Left ventricle myocardium inferior (tissue), 1 donor: ENCODE data around the gene PROSER3. TPM values are rescaled to one million over a fixed set of nuclear protein-coding genes. Genes with fewer than 3 reads are reported as not detected.

Experiments
- DNase-seq: peaks from one replicate; pipeline ENCODE4 v3.0.0-alpha.2; 2020
- H3K27ac ChIP-seq: fragments of 200-600 bp; replicated peaks from 2 replicates; pipeline ENCODE4 v1.8.0; 2021
- H3K27me3 ChIP-seq: fragments of 200-600 bp; 2 replicates; pipeline ENCODE4 v1.8.0; 2021; ENCODE audit warnings: low read depth
- H3K36me3 ChIP-seq: fragments of 200-600 bp; 2 replicates; pipeline ENCODE4 v1.8.0; 2021
- H3K4me1 ChIP-seq: fragments of 200-600 bp; 2 replicates; pipeline ENCODE4 v1.8.0; 2021
- H3K4me3 ChIP-seq: fragments of 200-600 bp; 2 replicates; pipeline ENCODE4 v1.8.0; 2021; ENCODE audit warnings: mild to moderate bottlenecking, moderate library complexity
- H3K9me3 ChIP-seq: fragments of 200-600 bp; replicated peaks from 2 replicates; pipeline ENCODE4 v1.8.0; 2021
- CTCF ChIP-seq: fragments of 200-600 bp; IDR thresholded peaks from 2 replicates; pipeline ENCODE4 v1.8.0; 2021; ENCODE audit warnings: antibody characterized with exemption, mild to moderate bottlenecking, borderline replicate concordance
- intact Hi-C: fragments of 100-400 bp; cut with micrococcal nuclease; formaldehyde crosslinking; loops from one replicate; pipeline ENCODE4 v1.11.0; 2022
- total RNA-seq: library from RNA; stranded (reverse); fragmentation: NEBNext Ultra II Directional; extraction: Animal tissue kit (Norgen Biotek cat#: 25700); gene quantifications from one replicate; pipeline ENCODE4 v1.2.1, GENCODE V29; 2021
- donor health status: DM: no; HTN: yes; CAD: no; lungs with severe emphysema.

PROSER3 gene
- total RNA-seq, 1 donor from 2014 or later, result 4.8 TPM

GRCh38 chr19:35805526-35806102 is 47.6 kb downstream of the PROSER3 start:
- H3K27me3 ChIP-seq, result peaks cover 84% of the 10 kb centered on the region
- TF ChIP-seq CTCF, result no peak
- no peaks in the 10 kb centered on the region for H3K9me3 ChIP-seq
- DNase-seq, result no peak
- intact Hi-C loops, result no loop called here
- no peaks in the 10 kb centered on the region for H3K36me3 ChIP-seq
- H3K4me1 ChIP-seq, result no peaks in the 10 kb centered on the region
- H3K27ac ChIP-seq, result no peak overlapping the region
- no peak overlapping the region for H3K4me3 ChIP-seq

DNA sequence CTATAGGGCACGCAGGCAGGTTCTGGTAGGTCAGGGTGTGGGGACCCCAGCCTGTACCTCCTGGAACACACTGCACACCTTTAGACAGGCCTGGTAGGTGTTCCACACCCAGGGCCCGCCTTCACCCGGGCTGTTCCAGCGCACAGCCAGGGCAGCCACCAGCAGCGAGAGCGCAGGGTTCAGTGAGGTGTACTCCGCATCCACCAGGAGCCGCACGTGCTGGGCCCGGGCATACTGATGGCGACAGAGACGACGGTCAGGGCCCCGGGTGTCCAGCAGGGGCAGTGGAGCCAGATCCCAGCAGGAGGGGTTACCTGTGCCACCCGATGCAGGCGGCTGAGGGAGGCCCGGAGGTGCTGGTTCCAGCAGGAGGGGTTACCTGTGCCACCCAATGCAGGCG is 48.6 kb downstream of the PROSER3 start:
- TF ChIP-seq CTCF, result no peak
- peaks cover 85% of the 10 kb centered on the region for H3K27me3 ChIP-seq

DNA sequence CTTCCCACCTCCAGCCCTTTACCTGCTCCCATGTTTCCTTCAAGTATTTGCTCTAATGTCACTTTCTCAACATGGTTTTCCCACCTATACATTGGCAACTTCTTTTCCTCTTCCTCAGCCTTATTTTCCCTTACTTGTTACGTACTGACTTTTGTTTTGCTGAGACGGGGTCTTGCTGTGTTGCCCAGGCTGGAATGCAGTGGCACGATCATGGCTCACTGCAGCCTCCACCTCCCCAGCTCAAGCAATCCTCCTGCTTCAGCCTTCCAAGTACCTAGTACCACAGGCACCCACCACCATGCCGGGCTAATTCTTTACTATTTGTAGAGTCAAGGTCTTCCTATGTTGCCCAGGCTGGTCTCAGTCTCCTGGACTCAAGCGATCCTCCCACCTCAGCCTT is 49.7 kb downstream of the PROSER3 start:
- intact Hi-C loops, result no loop called here
- Histone ChIP-seq H3K36me3 (no peaks in the 10 kb centered on the region), H3K9me3 (no peaks in the 10 kb centered on the region), H3K4me3 (no peak overlapping the region), H3K27me3 (peaks cover 85% of the 10 kb centered on the region), H3K4me1 (no peaks in the 10 kb centered on the region), H3K27ac (no peak overlapping the region)
- no peak for TF ChIP-seq CTCF
- no peak for DNase-seq

More for the DNA sequence above, 48.6 kb downstream of the PROSER3 start:
- intact Hi-C loops, result no loop called here
- Histone ChIP-seq H3K27ac (no peak overlapping the region), H3K36me3 (no peaks in the 10 kb centered on the region), H3K4me1 (no peaks in the 10 kb centered on the region), H3K9me3 (no peaks in the 10 kb centered on the region), H3K4me3 (no peak overlapping the region)
- no peak for DNase-seq

- Histone ChIP-seq H3K27ac (no peak overlapping the region), H3K27me3 (peaks cover 81% of the 10 kb centered on the region), H3K36me3 (no peaks in the 10 kb centered on the region), H3K9me3 (no peaks in the 10 kb centered on the region), H3K4me3 (no peak overlapping the region), H3K4me1 (no peaks in the 10 kb centered on the region)
- DNase-seq, result no peak
- intact Hi-C loops, result no loop called here
- no peak for TF ChIP-seq CTCF
Measured at GRCh38 chr19:35811317-35812219, 53.6 kb downstream of the PROSER3 start.

DNA sequence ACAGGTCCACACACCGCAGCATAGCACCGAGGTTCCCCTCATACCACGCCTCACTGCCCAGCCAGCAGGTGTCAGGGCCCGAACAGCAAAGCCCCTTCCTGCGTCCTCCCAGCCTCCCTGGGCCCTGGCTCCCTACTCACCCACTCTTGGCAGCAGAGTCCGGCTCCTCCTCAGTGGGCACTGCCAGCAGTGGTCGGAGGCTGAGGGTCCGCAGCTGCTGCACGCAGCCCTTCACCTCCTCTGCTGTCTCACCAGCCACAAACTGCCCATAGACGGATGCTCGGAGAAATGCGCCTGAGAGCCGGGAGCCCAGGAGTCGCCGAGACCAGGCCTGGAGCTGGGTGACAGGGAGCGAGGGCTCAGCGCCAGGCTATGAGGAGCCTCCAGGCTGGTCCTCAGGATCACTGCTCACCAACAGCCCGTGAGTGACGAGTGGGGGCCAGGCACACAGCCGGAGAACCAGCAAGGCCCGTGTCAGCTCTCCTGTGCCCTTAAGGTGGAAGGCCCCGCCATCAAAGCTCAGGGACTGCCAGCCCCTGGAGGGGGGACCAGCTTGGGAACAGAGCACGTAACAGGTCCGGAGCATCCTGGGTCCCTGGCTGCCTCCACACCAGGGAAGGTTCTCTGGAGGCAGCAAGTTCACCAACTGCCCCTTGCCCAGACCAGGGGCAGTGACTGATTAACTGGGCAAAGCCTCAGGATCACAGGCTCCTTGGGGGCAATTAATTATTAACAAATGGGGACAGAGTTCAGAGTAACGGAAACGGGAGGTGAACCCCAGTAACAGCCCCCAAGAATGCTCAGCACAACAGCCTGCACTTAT is 54.5 kb downstream of the PROSER3 start, which contains the start of gene PRODH2:
PRODH2 (minus strand) TSS at position 626 of the 823 bp plus-strand sequence; CDS start at position 586, 40 bp downstream.
- no peak for TF ChIP-seq CTCF
- peaks cover 82% of the 10 kb centered on the region for H3K27me3 ChIP-seq
- DNase-seq, result no peak
- no peaks in the 10 kb centered on the region for H3K4me1 ChIP-seq
- intact Hi-C loops, result no loop called here
- no peak within 1 kb of the TSS for H3K4me3 ChIP-seq
- no peaks in the 10 kb centered on the region for H3K9me3 ChIP-seq
- H3K27ac ChIP-seq, result no peak within 1 kb of the TSS
- H3K36me3 ChIP-seq, result no peaks in the 10 kb centered on the region
